Gastrocnemius medialis (tissue), 4 donors: ENCODE results near the gene DBH. TPM values are rescaled to one million over a fixed set of nuclear protein-coding genes. Genes with fewer than 3 reads are reported as not detected.

Source experiments
- ATAC-seq, 2 donors: fragments of 150-250 bp; one replicate each; pipeline ENCODE4 v1.9.1; 2016
- DNase-seq, 2 donors: peaks; one replicate each; pipeline ENCODE4 v3.0.0-alpha.2; 2019
- H3K27ac ChIP-seq, 4 donors: fragments of 200-600 bp; sonication (generic); 1 replicate in 1 of 4; 2 replicates in 3 of 4; pipeline ENCODE4 v1.5.1; 2016 to 2018; ENCODE audit warnings: mild to moderate bottlenecking in 2 of 4, moderate library complexity in 1 of 4
- H3K27me3 ChIP-seq, 3 donors: fragments of 200-600 bp; sonication (generic) in 2 of 3; 1 replicate in 1 of 3; 2 replicates in 2 of 3; pipeline versions ENCODE4 v1.5.1 to v1.6.0; 2016 to 2019; ENCODE audit warnings: mild to moderate bottlenecking in 1 of 3, moderate library complexity in 1 of 3
- H3K36me3 ChIP-seq, 2 donors: fragments of 200-600 bp; sonication (generic) in 1 of 2; one replicate each; pipeline ENCODE4 v1.5.1; 2017 to 2018
- H3K4me1 ChIP-seq, 2 donors: fragments of 200-600 bp; sonication (generic) in 1 of 2; one replicate each; pipeline ENCODE4 v1.5.1; 2016 to 2017; ENCODE audit warnings: mild to moderate bottlenecking in 2 of 2
- H3K4me3 ChIP-seq, 4 donors: fragments of 200-600 bp; sonication (generic) in 3 of 4; 1 replicate in 1 of 4; 2 replicates in 3 of 4; pipeline ENCODE4 v1.5.1; 2016 to 2019; ENCODE audit warnings: mild to moderate bottlenecking in 2 of 4
- H3K9me3 ChIP-seq, 3 donors: fragments of 200-600 bp; sonication (generic) in 2 of 3; 1 replicate in 1 of 3; 2 replicates in 2 of 3; pipeline ENCODE4 v1.5.1; 2016 to 2019
- POLR2A ChIP-seq, 2 donors: fragments of 450-650 bp; IDR thresholded peaks; one replicate each; pipeline ENCODE4 v1.6.1; 2017; ENCODE audit warnings: antibody characterized with exemption in 2 of 2, mild to moderate bottlenecking in 2 of 2, moderate library complexity in 2 of 2
- in situ Hi-C, 4 donors: fragments of 200-750 bp; cut with MboI; loops; one replicate each; pipeline versions ENCODE4 v1.15.0 to v1.8.0; 2017; ENCODE audit warnings: low sequenced_read_pairs in 4 of 4
- intact Hi-C: fragments of 100-400 bp; cut with DNase I; formaldehyde crosslinking; loops from one replicate; pipeline ENCODE4 v1.15.1; 2023; ENCODE audit warnings: low total_unique reads
- total RNA-seq, 4 donors: library from RNA; depleted of rRNA; stranded (reverse); fragments of >200 nt; gene quantifications; one replicate each; pipeline versions ENCODE4 v1.1.0 to v1.2.3, GENCODE V29; 2016
- TF ChIP-seq, protein P1 (sequence below), 5 experiments: fragments of 450-650 bp in 3 of 5; fragments of 200-600 bp in 2 of 5; sonication (generic) in 2 of 5; IDR thresholded peaks in 4 of 5; conservative IDR thresholded peaks in 1 of 5; 1 replicate in 4 of 5; 2 replicates in 1 of 5; pipeline ENCODE4 v1.5.1; 2016 to 2019; ENCODE audit warnings: antibody characterized with exemption in 5 of 5, mild to moderate bottlenecking in 3 of 5, moderate library complexity in 3 of 5

The DBH gene
- total RNA-seq, 4 donors from 2014 or later, result not detected

- Histone ChIP-seq H3K4me1 (no peaks in the 10 kb centered on the region), H3K27ac (no peak overlapping the region), H3K9me3 (no peaks in the 10 kb centered on the region), H3K4me3 (no peak overlapping the region), H3K27me3 (peaks cover 7 to 11% (median 10%) of the 10 kb centered on the region in 3 donors), H3K36me3 (no peaks in the 10 kb centered on the region)
- ATAC-seq (no peak), DNase-seq (no peak)
- intact Hi-C loops, result no loop called here
- TF ChIP-seq, protein P1, sequence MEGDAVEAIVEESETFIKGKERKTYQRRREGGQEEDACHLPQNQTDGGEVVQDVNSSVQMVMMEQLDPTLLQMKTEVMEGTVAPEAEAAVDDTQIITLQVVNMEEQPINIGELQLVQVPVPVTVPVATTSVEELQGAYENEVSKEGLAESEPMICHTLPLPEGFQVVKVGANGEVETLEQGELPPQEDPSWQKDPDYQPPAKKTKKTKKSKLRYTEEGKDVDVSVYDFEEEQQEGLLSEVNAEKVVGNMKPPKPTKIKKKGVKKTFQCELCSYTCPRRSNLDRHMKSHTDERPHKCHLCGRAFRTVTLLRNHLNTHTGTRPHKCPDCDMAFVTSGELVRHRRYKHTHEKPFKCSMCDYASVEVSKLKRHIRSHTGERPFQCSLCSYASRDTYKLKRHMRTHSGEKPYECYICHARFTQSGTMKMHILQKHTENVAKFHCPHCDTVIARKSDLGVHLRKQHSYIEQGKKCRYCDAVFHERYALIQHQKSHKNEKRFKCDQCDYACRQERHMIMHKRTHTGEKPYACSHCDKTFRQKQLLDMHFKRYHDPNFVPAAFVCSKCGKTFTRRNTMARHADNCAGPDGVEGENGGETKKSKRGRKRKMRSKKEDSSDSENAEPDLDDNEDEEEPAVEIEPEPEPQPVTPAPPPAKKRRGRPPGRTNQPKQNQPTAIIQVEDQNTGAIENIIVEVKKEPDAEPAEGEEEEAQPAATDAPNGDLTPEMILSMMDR (IDR thresholded peaks at IDR 0.05 in 4 of 5, conservative IDR thresholded peaks at IDR 0.05 in 1 of 5), result no peak
- TF ChIP-seq POLR2A (IDR thresholded peaks at IDR 0.05), result no peak
- in situ Hi-C loops, result no loop called here
Observed at GRCh38 chr9:133633681-133634080, 2.5 kb upstream of the DBH start.

- no peaks in the 10 kb centered on the region for H3K4me1 ChIP-seq
- TF ChIP-seq, protein P1 (IDR thresholded peaks at IDR 0.05 in 4 of 5, conservative IDR thresholded peaks at IDR 0.05 in 1 of 5), result no peak
- no peak for TF ChIP-seq POLR2A (IDR thresholded peaks at IDR 0.05)
- in situ Hi-C loops, result no loop called here
- H3K36me3 ChIP-seq, result no peaks in the 10 kb centered on the region
- H3K27ac ChIP-seq, result no peak overlapping the region
- ATAC-seq (no peak), DNase-seq (no peak)
- H3K9me3 ChIP-seq, result no peaks in the 10 kb centered on the region
- H3K27me3 ChIP-seq, result peaks cover 7 to 11% (median 10%) of the 10 kb centered on the region in 3 donors
- no peak overlapping the region for H3K4me3 ChIP-seq
- intact Hi-C loops, result no loop called here
Observed at GRCh38 chr9:133634081-133634691, 2.0 kb upstream of the DBH start.

DNA sequence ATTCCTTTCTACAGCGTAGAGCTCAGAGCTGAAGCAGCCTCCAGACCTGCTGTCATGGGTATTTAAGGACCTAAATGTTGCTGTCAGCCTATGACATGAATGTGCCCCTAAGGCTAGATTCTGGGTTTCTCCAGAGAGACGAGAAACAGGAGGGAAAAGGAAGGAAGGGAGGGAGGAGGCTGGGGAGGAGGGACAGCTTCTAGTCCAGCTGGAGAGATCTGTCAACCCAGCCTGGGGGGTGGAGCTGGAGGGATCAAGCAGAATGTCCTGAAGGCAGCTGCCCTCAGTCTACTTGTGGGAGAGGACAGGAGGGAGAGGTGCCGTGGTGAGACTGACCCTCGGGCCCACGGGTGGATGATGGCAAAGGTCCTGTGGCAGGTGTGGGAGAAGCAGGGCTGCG lies 1.1 kb upstream of the DBH start:
- no peak for ATAC-seq
- Histone ChIP-seq H3K27ac (no peak overlapping the region), H3K9me3 (no peaks in the 10 kb centered on the region), H3K36me3 (no peaks in the 10 kb centered on the region), H3K27me3 (peaks cover 7 to 11% (median 10%) of the 10 kb centered on the region in 3 donors), H3K4me3 (no peak overlapping the region), H3K4me1 (no peaks in the 10 kb centered on the region)
- in situ Hi-C loops, result no loop called here
- DNase-seq, result no peak
- no peak for TF ChIP-seq POLR2A (IDR thresholded peaks at IDR 0.05)
- TF ChIP-seq, protein P1 (IDR thresholded peaks at IDR 0.05 in 4 of 5, conservative IDR thresholded peaks at IDR 0.05 in 1 of 5), result no peak
- intact Hi-C loops, result no loop called here

GRCh38 chr9:133636902-133637301 lies 739 bp downstream of the DBH start:
- DNase-seq (no peak), ATAC-seq (no peak)
- no peak overlapping the region for H3K4me3 ChIP-seq
- intact Hi-C loops, result no loop called here
- in situ Hi-C loops, result no loop called here
- TF ChIP-seq POLR2A (IDR thresholded peaks at IDR 0.05), result no peak
- TF ChIP-seq, protein P1 (IDR thresholded peaks at IDR 0.05 in 4 of 5, conservative IDR thresholded peaks at IDR 0.05 in 1 of 5), result no peak
- no peaks in the 10 kb centered on the region for H3K36me3 ChIP-seq
- peaks cover 4 to 10% (median 7%) of the 10 kb centered on the region in 3 donors for H3K27me3 ChIP-seq
- H3K4me1 ChIP-seq, result no peaks in the 10 kb centered on the region
- no peaks in the 10 kb centered on the region for H3K9me3 ChIP-seq
- H3K27ac ChIP-seq, result no peak overlapping the region
